Fibroblast of the aortic adventitia (primary cell): ENCODE results near the gene GSX1. TPM values are rescaled to one million over a fixed set of nuclear protein-coding genes. Genes with fewer than 3 reads are reported as not detected.

Experiments used
- DNase-seq: peaks from one replicate; pipeline ENCODE4 v3.0.0-alpha.2; 2010; ENCODE audit warnings: low read depth
- H3K4me3 ChIP-seq: 2 replicates; pipeline ENCODE4 v1.5.1; 2011; ENCODE audit warnings: low read depth, mild to moderate bottlenecking, control low read depth, low read length, moderate library complexity
- total RNA-seq: library from RNA; depleted of rRNA; stranded (reverse); fragments of >200 nt; gene quantifications from 2 replicates; pipeline ENCODE4 v1.2.3, GENCODE V29; 2012; ENCODE audit warnings: low replicate concordance
- TF ChIP-seq, protein P1 (sequence below): IDR thresholded peaks from 2 replicates; pipeline ENCODE4 v1.5.1; 2011; ENCODE audit warnings: mild to moderate bottlenecking, low read length, control low read depth, inconsistent platforms; ENCODE audit not compliant: insufficient read depth

Gene GSX1
- total RNA-seq, 1 donor, result not detected

GRCh38 chr13:27827646-27828045, 35.4 kb downstream of the GSX1 start:
- H3K4me3 ChIP-seq, result no peak overlapping the region
- DNase-seq, result no peak
- TF ChIP-seq, protein P1, sequence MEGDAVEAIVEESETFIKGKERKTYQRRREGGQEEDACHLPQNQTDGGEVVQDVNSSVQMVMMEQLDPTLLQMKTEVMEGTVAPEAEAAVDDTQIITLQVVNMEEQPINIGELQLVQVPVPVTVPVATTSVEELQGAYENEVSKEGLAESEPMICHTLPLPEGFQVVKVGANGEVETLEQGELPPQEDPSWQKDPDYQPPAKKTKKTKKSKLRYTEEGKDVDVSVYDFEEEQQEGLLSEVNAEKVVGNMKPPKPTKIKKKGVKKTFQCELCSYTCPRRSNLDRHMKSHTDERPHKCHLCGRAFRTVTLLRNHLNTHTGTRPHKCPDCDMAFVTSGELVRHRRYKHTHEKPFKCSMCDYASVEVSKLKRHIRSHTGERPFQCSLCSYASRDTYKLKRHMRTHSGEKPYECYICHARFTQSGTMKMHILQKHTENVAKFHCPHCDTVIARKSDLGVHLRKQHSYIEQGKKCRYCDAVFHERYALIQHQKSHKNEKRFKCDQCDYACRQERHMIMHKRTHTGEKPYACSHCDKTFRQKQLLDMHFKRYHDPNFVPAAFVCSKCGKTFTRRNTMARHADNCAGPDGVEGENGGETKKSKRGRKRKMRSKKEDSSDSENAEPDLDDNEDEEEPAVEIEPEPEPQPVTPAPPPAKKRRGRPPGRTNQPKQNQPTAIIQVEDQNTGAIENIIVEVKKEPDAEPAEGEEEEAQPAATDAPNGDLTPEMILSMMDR, result no peak

- peak; percentile 6 for DNase-seq
- TF ChIP-seq, protein P1, result peak; percentile 72
Measured at GRCh38 chr13:27830010-27830409, 37.7 kb downstream of the GSX1 start.

DNA sequence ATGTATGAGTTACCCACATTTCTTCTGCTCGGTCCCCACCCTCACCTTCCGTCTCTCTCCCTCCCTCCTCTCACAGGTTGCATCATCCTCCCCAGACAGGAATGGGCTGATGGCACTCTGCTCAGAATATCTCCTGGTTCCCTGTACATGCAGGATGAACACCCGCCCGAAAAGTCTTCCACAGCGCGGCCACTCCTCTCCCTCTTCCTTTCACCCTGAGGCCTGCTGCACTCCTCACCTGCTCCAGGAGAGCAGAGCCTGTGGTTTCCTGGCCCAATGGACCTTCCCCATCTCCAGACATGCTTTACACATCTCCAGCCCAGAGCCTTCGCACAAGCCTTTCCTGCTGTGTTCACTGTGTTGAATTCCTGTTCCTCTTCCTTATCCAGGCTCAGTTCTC, 40.9 kb downstream of the GSX1 start:
- no peak for DNase-seq
- no peak overlapping the region for H3K4me3 ChIP-seq
- TF ChIP-seq, protein P1, result no peak

More at GRCh38 chr13:27830010-27830409, 37.7 kb downstream of the GSX1 start:
- peak overlapping the region; percentile 17 for H3K4me3 ChIP-seq

- no peak overlapping the region for H3K4me3 ChIP-seq
- DNase-seq, result no peak
- TF ChIP-seq, protein P1, result no peak
Measured at GRCh38 chr13:27834095-27834494, 41.8 kb downstream of the GSX1 start.

DNA sequence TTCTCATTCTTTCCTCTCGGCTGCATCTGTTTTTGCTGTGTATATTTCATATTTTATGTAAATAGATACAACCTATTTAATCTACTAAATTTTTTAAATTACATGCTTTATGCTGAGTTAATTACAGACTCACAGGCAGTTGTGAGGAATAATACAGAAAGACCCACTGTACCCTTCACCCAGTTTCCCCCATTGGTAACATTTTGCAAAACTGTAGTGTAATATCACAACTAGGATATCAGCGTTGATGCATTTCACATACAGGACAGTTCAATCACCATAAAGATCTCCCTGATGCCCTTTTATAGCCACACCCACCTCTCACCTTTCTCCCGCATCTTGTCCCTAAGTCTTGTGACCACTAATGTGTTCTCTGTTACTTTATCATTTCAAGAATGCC, 43.5 kb downstream of the GSX1 start:
- DNase-seq, result no peak
- TF ChIP-seq, protein P1, result no peak
- no peak overlapping the region for H3K4me3 ChIP-seq

DNA sequence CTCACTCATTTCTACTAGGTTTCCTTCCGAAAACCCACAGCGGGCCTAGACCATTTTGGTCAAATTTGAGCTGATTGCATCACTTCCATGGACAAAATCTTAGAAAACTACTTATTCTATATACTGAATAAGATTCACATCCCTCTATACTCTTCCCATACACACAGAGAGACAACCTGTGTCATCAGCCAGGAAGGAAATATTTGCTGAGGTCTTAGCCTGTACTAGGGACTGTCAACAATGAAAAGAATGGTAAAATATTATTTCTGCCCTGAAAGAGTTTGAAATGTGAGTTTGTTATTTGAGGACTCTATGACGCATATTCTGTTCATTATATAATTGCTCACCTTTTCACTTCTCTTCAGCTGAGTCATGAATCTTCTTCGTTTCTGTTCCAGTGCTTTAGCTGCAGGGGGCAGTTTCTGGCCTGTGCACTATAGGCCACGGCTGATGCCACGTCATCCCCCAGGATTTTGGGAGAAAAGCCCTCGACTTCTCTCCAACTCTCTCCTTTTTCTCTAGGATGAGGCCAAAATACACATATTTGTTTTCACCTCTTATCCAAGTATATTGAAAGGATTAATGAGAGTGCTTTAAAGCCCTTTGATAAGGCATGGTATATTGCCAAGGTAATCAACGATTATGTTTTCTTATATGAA, 47.7 kb downstream of the GSX1 start:
- TF ChIP-seq, protein P1, result no peak

DNA sequence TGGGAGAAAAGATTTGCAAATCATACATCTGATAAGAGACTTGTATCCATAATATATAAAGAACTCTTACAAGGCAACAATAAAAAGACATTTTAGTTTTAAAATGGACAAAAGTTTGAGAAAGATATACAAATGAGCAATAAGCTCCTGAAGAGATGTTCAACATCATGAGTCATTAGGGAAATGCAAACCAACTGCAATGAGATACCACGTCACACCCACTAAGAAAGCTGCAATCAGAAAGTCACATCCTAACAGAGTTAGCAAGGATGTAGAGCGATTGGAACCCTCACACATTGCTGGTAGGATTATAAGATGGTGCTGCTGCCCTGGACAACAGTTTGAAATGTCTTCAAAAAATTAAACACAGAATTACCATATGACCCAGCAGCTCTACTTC, 50.3 kb downstream of the GSX1 start:
- H3K4me3 ChIP-seq, result no peak overlapping the region
- no peak for DNase-seq
- TF ChIP-seq, protein P1, result no peak

More for the DNA sequence above, 47.7 kb downstream of the GSX1 start:
- peak; percentile 18 for DNase-seq
- H3K4me3 ChIP-seq, result no peak overlapping the region
